NCI-H128 (cell line): ENCODE data around the gene NOCT.
"Not testable (repeated sequence)": the region's sequence is repeated elsewhere in the genome, so short reads cannot be mapped to it uniquely, and the experiment has no call there.

Source experiments
- DNase-seq: peaks from one replicate; lab custom pipeline; 2025; ENCODE audit not compliant: unreplicated experiment; lab: John Stamatoyannopoulos, UW

Gene NOCT

GRCh38 chr4:139009702-139010101 lies 5.9 kb upstream of the NOCT start:
- no peak for DNase-seq

- DNase-seq: no peak
These were observed 4.2 kb upstream of the NOCT start for GRCh38 chr4:139011225-139011950.

GRCh38 chr4:139014371-139015268 lies 961 bp upstream of the NOCT start:
- DNase-seq: no peak

DNA sequence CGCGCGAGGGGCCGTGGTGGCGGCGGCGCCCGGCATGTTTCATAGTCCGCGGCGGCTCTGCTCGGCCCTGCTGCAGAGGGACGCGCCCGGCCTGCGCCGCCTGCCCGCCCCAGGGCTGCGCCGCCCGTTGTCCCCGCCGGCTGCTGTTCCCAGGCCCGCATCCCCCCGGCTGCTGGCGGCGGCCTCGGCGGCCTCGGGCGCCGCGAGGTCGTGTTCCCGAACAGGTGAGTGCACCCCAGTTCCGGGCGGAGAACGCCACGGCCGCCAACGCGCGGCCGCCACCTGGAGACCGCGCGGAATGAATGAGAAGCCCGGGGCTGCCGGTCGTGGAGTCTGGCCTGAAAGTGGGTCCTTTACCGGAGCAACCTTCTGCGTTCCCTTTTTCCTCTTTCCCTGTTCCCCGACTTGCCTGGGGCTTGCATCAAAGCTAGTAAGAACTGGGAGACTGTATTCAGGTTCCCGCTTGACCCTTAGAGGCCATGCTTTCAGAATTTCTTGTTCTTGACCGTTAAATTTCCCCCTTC lies 429 bp downstream of the NOCT start:
- DNase-seq: no peak

DNA sequence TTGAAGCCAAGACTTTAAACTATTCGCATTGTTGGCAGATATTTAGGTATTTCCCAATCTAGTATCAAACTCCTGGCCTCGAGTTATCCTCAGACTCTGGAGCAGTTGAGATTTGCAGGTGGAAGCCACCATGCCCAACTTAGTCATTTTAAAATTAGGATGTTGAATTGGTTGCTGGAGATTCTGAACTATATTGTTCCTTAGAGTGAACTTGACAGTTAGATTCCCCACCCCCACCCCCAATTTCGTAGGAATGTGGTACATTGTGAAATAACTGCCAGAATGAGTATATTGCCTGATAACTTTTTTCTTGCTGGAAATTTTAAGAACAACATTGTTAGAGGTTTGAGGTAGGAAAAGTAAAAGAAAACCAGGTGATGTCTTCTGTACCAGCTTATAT lies 2.3 kb downstream of the NOCT start:
- DNase-seq: no peak

- DNase-seq: no peak
These were observed 2.9 kb downstream of the NOCT start for GRCh38 chr4:139018501-139018900.

DNA sequence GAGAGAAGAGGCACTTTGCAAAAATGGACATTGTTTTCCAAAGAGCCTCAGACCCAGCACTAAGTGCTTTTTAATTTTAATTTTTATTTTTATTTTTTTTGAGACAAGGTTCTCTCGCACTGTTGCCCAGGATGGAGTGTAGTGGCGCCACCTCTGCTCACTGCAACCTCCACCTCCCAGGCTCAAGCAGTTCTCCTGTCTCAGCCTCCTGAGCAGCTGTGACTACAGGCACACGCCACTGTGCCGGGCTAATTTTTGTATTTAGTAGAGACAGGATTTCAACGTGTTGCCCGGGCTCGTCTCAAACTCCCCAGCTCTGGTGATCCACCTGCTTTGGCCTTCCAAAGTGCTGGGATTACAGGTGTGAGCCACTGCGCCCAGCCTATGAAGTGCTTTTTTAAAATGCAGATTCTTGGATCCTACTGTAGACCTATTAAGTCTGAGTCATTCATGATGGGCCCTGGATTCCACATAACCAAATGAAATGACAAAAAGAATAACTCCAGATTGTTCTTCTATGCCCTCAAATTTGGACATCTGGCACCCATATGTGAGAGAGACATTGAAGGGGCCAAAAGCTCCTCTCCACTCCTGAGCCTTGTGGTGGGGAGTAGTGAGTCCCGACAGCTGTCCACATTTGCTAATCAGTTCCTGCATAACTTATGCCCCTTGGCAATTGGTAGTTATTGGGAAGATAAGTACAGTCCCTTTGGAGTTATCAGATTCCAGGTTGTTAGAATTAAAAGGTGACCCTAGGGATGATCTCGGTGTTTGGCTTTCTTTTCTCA lies 3.6 kb downstream of the NOCT start:
- DNase-seq: no peak

DNA sequence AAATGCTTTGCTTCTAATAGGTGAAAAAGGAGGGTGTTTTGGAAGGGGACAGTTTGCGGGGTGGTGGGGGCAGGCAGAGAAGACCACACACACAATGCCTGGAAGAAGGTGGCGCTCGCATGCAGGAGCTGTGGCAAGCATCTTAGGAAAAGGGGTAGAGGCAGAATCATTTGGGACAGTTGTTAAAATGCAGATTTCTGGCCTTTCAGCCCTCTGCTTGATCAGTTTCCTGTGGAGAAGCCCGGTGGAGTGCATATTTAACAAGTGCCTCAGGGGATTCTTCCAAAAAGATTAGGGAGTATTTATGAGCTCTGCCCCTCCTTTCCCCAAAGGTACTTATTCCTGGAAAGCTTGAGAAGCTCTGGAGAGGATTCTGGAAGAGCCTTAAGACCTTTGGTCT lies 4.8 kb downstream of the NOCT start:
- DNase-seq: no peak

DNA sequence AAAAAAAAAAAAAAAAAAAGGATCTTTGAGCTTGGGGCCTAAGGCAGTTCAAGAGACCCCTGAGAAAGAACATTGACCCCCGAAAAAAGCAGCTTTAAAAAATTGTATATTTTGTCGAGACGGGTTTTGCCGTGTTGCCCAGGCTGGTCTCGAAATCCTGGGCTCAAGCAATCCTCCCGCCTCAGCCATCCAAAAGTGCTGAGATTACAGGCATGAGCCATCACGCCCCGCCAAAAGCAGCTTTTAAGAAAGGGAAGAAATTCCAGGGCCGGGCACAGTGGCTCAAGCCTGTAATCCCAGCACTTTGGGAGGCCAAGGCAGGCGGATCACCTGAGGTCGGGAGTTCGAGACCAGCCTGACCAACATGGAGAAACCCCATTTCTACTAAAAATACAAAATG lies 5.5 kb downstream of the NOCT start:
- DNase-seq: not testable (repeated sequence)

GRCh38 chr4:139022835-139023234 lies 7.3 kb downstream of the NOCT start:
- DNase-seq: no peak

- DNase-seq: no peak
These were observed 9.1 kb downstream of the NOCT start for GRCh38 chr4:139024686-139025085.

DNA sequence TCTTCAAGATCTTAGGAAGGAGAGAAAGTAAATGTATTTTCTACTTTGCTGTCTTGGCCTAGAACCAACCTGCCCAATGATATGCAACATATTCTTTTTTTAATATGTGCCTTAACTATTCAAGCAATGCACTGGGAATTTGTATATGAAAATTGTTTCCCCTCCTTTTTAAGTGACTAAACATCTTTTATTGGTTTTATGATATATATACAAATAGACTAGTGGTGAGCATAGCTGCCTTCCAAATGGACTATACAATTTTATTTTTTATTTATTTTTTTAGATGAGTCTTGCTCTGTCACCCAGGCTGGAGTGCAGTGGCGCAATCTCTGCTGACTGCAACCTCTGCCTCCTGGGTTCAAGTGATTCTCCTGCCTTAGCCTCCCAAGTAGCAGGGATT lies 10.3 kb downstream of the NOCT start:
- no peak for DNase-seq

GRCh38 chr4:139027776-139028175 lies 12.2 kb downstream of the NOCT start:
- DNase-seq: no peak

GRCh38 chr4:139028191-139028661 lies 12.6 kb downstream of the NOCT start:
- DNase-seq: no peak

GRCh38 chr4:139029866-139030363 lies 14.3 kb downstream of the NOCT start:
- not testable (repeated sequence) for DNase-seq

DNA sequence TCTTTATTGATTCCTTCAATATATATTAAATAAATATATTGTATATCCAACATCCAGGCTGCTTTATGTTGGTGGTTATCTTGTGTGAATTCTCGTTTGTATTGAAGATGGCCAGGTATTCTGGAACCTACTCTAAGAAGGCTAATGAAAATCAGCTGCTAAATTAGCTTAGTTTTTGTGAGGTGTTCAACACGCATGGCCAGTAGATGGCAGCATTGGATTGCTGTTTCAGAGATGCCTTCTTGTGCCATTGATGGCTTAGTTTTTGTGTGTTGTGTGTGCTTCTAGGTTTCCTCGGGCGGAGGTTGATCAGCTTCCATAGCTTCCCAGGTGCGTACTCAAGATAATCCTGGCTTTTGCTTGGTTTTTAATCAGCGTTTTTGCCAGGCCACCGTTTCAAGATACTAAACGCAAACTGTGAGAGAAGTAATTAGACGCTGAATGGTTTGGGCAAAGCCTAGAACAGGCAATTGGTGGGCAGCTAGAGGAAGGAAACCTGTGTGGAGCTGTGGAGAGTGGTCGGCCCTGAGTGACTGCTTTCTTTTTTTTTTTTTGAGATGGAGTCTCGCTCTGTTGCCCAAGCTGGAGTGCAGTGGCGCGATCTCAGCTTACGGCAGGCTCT lies 15.1 kb downstream of the NOCT start:
- peak; percentile 43 for DNase-seq

GRCh38 chr4:139035650-139036049 lies 20.1 kb downstream of the NOCT start:
- DNase-seq: no peak

DNA sequence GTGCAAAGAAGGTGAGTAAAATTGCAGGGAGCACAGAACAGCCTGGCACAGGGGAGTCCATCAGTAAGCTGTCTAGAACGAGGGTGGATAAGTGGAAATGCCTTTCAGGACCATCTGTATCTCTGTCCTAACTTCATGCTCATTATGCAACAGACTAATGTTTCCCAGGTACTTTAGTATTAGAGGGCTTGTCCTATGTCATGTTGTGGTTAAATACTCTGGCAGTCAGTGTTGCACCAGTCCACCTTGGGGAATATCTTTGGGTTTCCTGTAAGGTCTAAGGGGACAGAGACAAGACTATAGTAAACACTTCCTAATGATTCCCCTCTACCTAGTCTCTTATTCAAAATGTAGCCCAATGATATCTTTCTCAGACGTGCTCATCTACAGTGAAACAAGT lies 21.3 kb downstream of the NOCT start:
- no peak for DNase-seq

DNA sequence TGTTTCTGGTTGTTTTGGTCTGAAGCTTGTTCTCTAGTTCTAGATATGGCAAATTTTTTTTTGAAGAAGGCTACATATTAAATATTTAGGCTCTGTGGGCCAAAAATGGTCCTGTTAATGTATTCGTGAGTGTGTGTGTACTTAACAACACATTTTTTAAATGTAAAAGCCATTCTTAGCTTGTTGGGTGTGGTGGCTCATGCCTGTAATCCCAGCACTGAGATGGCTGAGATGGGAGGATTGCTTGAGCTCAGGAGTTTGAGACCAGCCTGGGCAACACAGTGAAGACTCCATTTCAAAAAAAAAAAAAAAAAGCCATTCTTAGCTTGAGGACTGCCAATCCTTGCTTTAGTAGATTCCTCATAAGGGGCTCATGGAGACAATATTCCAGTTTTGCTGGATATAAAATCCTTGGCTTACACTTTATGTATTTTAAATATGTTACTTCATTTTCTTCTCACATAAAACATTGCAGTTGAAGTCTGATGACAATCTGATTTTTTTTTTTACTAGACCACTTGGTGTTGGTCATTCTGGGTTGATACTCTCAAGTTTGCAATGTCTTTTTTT lies 23.4 kb downstream of the NOCT start:
- DNase-seq: no peak

DNA sequence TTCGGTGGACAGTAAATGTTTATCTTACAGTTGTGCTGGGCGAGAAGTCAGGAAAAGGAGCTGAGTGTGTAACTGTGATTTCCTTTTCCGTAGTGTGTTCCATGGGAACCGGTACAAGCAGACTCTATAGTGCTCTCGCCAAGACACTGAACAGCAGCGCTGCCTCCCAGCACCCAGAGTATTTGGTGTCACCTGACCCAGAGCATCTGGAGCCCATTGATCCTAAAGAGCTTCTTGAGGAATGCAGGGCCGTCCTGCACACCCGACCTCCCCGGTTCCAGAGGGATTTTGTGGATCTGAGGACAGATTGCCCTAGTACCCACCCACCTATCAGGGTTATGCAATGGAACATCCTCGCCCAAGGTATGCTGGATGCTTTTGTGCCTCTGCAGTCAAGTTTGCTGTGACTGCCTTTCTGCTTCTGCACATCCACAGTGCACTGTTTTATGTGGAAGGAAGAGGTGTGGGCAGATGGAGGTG lies 27.4 kb downstream of the NOCT start:
- no peak for DNase-seq
